Mesothelial cell of epicardium (in vitro differentiated cells): ENCODE results near the gene CEP112. TPM values are rescaled to one million over a fixed set of nuclear protein-coding genes. Genes with fewer than 3 reads are reported as not detected.

Experiments
- DNase-seq, 2 experiments: peaks; one replicate each; pipeline ENCODE4 v3.0.0; 2021; ENCODE audit warnings: low spot score in 2 of 2; ENCODE audit not compliant: unreplicated experiment in 2 of 2
- H3K27ac Mint-ChIP-seq: 2 replicates; pipeline ENCODE4 v1.8.0; 2021; ENCODE audit warnings: mixed read lengths
- H3K27me3 Mint-ChIP-seq: 2 replicates; pipeline ENCODE4 v1.8.0; 2021; ENCODE audit warnings: low read depth, mixed read lengths
- H3K36me3 Mint-ChIP-seq: 2 replicates; pipeline ENCODE4 v1.8.0; 2021; ENCODE audit warnings: mixed read lengths
- H3K4me1 Mint-ChIP-seq: 2 replicates; pipeline ENCODE4 v1.8.0; 2021; ENCODE audit warnings: mixed read lengths
- H3K4me3 Mint-ChIP-seq: 2 replicates; pipeline ENCODE4 v1.8.0; 2021; ENCODE audit warnings: mild to moderate bottlenecking, moderate library complexity, mixed read lengths
- H3K9me3 Mint-ChIP-seq: 2 replicates; pipeline ENCODE4 v1.8.0; 2021; ENCODE audit warnings: mixed read lengths
- total RNA-seq: library from RNA; stranded (reverse); gene quantifications from 3 replicates; pipeline ENCODE4 v1.2.1, GENCODE V29; 2021
- TF ChIP-seq, protein P1 (sequence below): fragments of 200-600 bp; sonication (generic); IDR thresholded peaks from one replicate; pipeline ENCODE4 v1.5.0; 2021; ENCODE audit warnings: antibody characterized with exemption; ENCODE audit not compliant: unreplicated experiment

The CEP112 gene
- total RNA-seq, 1 donor from 2014 or later = 24.0 TPM

DNA sequence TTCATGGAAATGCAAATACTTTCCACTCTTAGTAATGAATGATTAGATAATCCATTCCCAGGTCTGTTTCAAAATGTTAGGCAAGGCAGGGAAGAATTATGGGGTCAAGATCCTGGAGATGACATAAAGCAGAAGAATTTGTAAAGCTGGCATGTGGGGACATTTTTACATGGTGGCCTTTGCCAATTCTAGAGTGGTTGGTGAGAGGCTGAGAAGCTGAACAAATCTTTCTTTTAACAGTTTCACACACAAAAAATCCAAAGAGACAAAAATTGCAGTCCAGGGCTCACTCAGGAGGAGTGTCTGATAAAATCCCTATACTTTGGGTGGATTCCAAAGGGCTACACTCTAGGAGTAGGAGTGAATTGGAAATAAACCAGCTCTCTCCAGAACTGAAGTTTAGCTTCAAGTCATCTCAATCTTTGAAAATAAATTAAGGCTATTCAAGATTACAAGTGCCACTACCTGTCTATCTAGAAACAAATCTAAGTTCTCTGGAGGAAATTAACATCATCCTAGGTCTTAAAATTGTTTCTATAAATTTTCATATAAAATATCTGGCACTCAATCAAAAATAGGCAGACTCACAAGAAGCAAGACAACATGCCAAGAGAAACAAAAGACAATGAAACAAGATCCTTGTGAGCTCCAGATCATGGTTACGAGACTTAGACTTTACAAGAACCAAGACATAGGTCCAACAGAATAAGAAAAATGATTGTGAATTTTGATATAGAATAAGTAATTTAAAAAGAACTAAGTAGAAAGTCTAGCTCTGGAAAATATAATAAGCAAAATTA, 517.5 kb downstream of the CEP112 start:
- Mint-ChIP-seq H3K36me3 (peaks cover 2% of the 10 kb centered on the region), H3K4me3 (no peak overlapping the region), H3K27ac (no peak overlapping the region), H3K27me3 (no peaks in the 10 kb centered on the region), H3K4me1 (peaks cover 10% of the 10 kb centered on the region), H3K9me3 (peaks cover 5% of the 10 kb centered on the region)
- DNase-seq = no peak
- TF ChIP-seq, protein P1, sequence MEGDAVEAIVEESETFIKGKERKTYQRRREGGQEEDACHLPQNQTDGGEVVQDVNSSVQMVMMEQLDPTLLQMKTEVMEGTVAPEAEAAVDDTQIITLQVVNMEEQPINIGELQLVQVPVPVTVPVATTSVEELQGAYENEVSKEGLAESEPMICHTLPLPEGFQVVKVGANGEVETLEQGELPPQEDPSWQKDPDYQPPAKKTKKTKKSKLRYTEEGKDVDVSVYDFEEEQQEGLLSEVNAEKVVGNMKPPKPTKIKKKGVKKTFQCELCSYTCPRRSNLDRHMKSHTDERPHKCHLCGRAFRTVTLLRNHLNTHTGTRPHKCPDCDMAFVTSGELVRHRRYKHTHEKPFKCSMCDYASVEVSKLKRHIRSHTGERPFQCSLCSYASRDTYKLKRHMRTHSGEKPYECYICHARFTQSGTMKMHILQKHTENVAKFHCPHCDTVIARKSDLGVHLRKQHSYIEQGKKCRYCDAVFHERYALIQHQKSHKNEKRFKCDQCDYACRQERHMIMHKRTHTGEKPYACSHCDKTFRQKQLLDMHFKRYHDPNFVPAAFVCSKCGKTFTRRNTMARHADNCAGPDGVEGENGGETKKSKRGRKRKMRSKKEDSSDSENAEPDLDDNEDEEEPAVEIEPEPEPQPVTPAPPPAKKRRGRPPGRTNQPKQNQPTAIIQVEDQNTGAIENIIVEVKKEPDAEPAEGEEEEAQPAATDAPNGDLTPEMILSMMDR = no peak

DNA sequence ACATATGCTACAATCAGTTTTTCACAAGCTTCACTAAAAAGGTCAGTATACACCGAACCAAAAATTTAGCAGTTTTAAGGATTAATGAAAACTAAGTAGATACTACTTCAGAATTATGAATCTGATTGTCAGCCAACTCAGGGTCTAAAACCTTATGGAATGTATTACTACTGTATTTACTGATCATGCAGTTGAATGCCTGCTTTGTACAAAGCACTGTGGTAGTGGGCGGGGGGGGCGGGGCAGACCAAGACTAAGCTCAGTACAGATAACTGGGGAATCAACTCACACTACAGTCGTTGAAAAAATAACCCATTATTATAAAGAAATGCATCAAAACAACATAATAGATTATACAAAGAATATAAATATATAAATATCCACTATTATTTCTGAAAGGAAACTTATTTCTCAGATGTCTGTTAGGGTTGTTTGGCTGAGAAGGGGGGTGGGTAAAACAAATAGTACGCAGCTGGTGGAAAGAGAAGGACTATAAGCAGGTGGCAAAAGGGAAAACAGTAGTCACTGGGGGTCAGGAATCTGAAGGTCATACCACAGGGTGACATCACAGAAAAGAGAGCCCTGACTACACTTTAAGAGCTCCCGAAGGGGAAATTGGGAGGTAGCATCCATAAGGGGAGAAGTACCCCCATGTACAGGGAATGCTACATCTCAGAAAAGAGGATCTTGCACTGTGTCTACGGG, 521.1 kb downstream of the CEP112 start:
- Mint-ChIP-seq H3K4me3 (no peak overlapping the region), H3K27ac (no peak overlapping the region), H3K36me3 (peaks cover 2% of the 10 kb centered on the region)

DNA sequence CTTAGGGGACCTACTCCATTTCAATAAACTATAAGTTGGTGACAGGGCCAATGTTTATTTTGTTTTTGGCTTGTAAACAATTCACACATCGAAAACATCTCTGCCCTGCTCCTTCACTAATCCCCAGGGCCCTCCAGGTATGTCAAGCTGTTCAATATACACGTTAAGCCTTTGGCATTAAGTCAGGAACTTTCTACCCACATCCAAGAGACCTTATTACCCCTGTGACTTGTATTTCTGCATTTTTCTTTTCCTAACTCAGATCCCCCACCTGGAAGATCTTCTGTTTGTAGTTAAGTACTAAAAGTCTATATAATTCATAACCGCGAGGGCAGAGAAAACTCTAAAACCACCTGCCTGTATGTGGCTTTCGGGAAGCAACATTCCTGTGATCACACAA, 523.7 kb downstream of the CEP112 start:
- H3K27me3 Mint-ChIP-seq = no peaks in the 10 kb centered on the region
- TF ChIP-seq, protein P1 = no peak
- H3K4me1 Mint-ChIP-seq = peaks cover 8% of the 10 kb centered on the region
- no peak overlapping the region for H3K4me3 Mint-ChIP-seq
- no peak for DNase-seq
- H3K9me3 Mint-ChIP-seq = peaks cover 5% of the 10 kb centered on the region
- H3K27ac Mint-ChIP-seq = peak overlapping the region; percentile 18
- no peaks in the 10 kb centered on the region for H3K36me3 Mint-ChIP-seq

More for the DNA sequence above, 521.1 kb downstream of the CEP112 start:
- H3K27me3 Mint-ChIP-seq = no peaks in the 10 kb centered on the region
- TF ChIP-seq, protein P1 = no peak
- peaks cover 12% of the 10 kb centered on the region for H3K4me1 Mint-ChIP-seq
- peaks cover 5% of the 10 kb centered on the region for H3K9me3 Mint-ChIP-seq
- no peak for DNase-seq

DNA sequence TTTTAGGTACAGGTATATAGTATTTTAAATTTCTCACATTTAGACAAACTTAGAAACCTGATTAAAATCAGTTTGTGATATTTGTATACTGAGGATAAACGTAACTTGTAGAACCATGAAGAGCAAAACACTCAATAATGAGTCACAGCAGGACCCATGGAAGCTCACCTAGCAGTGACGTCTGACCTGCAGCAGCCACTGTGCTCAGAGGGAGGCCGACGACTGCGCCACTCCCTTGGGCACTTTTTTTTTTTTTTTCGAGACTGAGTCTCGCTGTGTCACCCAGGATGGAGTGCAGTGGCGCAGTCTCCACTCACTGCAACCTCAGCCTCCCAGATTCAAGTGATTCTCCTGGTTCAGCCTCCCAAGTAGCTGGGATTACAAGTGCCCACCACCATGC, 524.3 kb downstream of the CEP112 start:
- Mint-ChIP-seq H3K4me1 (peaks cover 10% of the 10 kb centered on the region), H3K27me3 (no peaks in the 10 kb centered on the region), H3K4me3 (no peak overlapping the region), H3K36me3 (no peaks in the 10 kb centered on the region), H3K27ac (no peak overlapping the region), H3K9me3 (peaks cover 5% of the 10 kb centered on the region)
- TF ChIP-seq, protein P1 = no peak
- DNase-seq = no peak

DNA sequence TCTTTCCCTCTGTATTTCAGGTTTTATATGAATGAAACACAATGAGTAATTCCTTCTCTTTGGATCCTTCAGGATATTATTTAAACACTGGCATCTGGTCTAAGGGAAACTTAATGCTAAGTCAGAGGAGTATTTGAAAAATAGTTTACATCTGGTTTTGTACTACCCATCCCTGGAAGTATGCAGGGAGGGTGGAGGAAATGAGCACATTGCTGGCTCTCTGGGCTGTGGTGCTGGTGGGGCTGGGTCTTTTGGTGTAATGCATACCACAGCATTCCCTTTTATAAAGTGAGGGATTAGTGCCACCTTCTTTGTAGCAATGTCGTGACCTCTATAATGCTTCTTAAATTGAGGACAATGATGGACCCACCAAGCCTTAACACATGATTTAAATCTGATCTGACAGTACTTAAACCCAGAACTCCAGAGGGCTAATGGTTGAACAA, 525.0 kb downstream of the CEP112 start:
- TF ChIP-seq, protein P1 = no peak
- Mint-ChIP-seq H3K9me3 (peaks cover 5% of the 10 kb centered on the region), H3K27ac (no peak overlapping the region), H3K27me3 (no peaks in the 10 kb centered on the region), H3K4me3 (no peak overlapping the region), H3K36me3 (no peaks in the 10 kb centered on the region), H3K4me1 (peaks cover 15% of the 10 kb centered on the region)
- DNase-seq = no peak
